Breast epithelium (tissue), 4 donors: ENCODE measurements around the gene ZNF653. TPM values are rescaled to one million over a fixed set of nuclear protein-coding genes. Genes with fewer than 3 reads are reported as not detected.

Source experiments
- DNase-seq, 2 donors: peaks; one replicate each; pipeline ENCODE4 v3.0.0-alpha.2; 2019; ENCODE audit warnings: low spot score in 2 of 2
- H3K27ac ChIP-seq, 2 donors: fragments of 200-600 bp; sonication (generic) in 1 of 2; one replicate each; pipeline ENCODE4 v1.5.1; 2016 to 2019; ENCODE audit warnings: mild to moderate bottlenecking in 1 of 2
- H3K27me3 ChIP-seq, 2 donors: fragments of 200-600 bp; sonication (generic) in 1 of 2; one replicate each; pipeline versions ENCODE4 v1.5.1 to v1.6.0; 2017 to 2019; ENCODE audit warnings: control low read depth in 1 of 2, mild to moderate bottlenecking in 1 of 2
- H3K36me3 ChIP-seq: fragments of 200-600 bp; one replicate; pipeline ENCODE4 v1.5.1; 2019
- H3K4me1 ChIP-seq, 2 donors: fragments of 200-600 bp; sonication (generic); one replicate each; pipeline ENCODE4 v1.5.1; 2016 to 2019; ENCODE audit warnings: control low read depth in 1 of 2
- H3K4me3 ChIP-seq, 3 donors: fragments of 200-600 bp; sonication (generic); 1 replicate in 2 of 3; 2 replicates in 1 of 3; pipeline ENCODE4 v1.5.1; 2016 to 2019; ENCODE audit warnings: mild to moderate bottlenecking in 3 of 3, moderate library complexity in 2 of 3
- H3K9me3 ChIP-seq, 2 donors: fragments of 200-600 bp; sonication (generic) in 1 of 2; one replicate each; pipeline ENCODE4 v1.5.1; 2016 to 2019; ENCODE audit warnings: control low read depth in 1 of 2
- POLR2A ChIP-seq: fragments of 450-650 bp; IDR thresholded peaks from one replicate; pipeline ENCODE4 v1.6.1; 2016; ENCODE audit warnings: antibody characterized with exemption, mild to moderate bottlenecking, moderate library complexity
- POLR2AphosphoS5 ChIP-seq, 3 donors: sonication (generic); formaldehyde crosslinking; IDR thresholded peaks; one replicate each; pipeline ENCODE4 v1.6.1; 2017; ENCODE audit warnings: antibody characterized with exemption in 3 of 3
- intact Hi-C: fragments of 100-400 bp; cut with DNase I; formaldehyde crosslinking; loops from one replicate; pipeline ENCODE4 v1.15.1; 2023; ENCODE audit warnings: low total_unique reads
- total RNA-seq, 3 donors: library from RNA; depleted of rRNA; stranded (reverse); fragments of >200 nt; gene quantifications; one replicate each; pipeline ENCODE4 v1.1.0, GENCODE V29; 2016
- TF ChIP-seq, protein P1 (sequence below), 3 donors: fragments of 450-650 bp; IDR thresholded peaks; one replicate each; pipeline ENCODE4 v1.5.1; 2016 to 2017; ENCODE audit warnings: antibody characterized with exemption in 3 of 3, mild to moderate bottlenecking in 3 of 3, moderate library complexity in 3 of 3

The ZNF653 gene
- total RNA-seq, 3 donors from 2014 or later: 3.4 to 14.0 (median 10.8) TPM

DNA sequence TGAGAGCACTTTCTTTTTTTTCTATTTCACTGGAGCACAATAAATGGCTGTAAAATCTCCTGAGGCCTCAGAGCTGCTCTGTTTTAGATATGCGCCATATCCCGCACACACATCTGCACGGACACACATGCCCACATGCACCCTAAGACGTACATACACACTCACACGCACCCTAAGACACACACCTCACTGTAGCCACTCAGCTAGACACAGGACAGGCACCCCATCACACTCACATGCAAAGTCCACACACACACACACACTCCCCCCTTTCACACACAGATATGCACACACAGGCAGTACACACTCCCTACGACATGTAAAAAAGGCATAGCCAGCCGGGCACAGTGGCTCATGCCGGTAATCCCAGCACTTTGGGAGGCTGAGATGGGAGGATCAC lies 44.6 kb upstream of the ZNF653 start:
- H3K27me3 ChIP-seq: no peaks in the 10 kb centered on the region
- no peaks in the 10 kb centered on the region for H3K9me3 ChIP-seq
- TF ChIP-seq, protein P1, sequence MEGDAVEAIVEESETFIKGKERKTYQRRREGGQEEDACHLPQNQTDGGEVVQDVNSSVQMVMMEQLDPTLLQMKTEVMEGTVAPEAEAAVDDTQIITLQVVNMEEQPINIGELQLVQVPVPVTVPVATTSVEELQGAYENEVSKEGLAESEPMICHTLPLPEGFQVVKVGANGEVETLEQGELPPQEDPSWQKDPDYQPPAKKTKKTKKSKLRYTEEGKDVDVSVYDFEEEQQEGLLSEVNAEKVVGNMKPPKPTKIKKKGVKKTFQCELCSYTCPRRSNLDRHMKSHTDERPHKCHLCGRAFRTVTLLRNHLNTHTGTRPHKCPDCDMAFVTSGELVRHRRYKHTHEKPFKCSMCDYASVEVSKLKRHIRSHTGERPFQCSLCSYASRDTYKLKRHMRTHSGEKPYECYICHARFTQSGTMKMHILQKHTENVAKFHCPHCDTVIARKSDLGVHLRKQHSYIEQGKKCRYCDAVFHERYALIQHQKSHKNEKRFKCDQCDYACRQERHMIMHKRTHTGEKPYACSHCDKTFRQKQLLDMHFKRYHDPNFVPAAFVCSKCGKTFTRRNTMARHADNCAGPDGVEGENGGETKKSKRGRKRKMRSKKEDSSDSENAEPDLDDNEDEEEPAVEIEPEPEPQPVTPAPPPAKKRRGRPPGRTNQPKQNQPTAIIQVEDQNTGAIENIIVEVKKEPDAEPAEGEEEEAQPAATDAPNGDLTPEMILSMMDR (IDR thresholded peaks at IDR 0.05): no peak
- TF ChIP-seq POLR2A (no peak), POLR2AphosphoS5 (IDR thresholded peaks at IDR 0.05) (no peak)
- DNase-seq: no peak
- intact Hi-C loops: no loop called here
- H3K27ac ChIP-seq: peak overlapping the region in 1 of 2 donors; percentile 19
- no peak overlapping the region for H3K4me3 ChIP-seq
- H3K4me1 ChIP-seq: no peaks in the 10 kb centered on the region
- no peaks in the 10 kb centered on the region for H3K36me3 ChIP-seq

DNA sequence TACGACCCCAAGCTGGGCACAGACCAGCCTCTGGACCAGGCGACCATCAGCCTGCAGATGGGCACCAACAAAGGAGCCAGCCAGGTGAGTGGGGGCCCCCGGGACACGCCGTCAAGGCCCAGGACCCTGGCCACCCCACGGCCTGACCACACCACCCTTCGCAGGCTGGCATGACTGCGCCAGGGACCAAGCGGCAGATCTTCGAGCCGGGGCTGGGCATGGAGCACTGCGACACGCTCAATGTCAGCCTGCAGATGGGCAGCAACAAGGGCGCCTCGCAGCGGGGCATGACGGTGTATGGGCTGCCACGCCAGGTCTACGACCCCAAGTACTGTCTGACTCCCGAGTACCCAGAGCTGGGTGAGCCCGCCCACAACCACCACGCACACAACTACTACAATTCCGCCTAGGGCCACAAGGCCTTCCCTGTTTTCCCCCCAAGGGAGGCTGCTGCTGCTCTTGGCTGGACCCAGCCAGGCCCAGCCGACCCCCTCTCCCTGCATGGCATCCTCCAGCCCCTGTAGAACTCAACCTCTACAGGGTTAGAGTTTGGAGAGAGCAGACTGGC lies 43.8 kb upstream of the ZNF653 start:
- intact Hi-C loops: no loop called here
- Histone ChIP-seq H3K27me3 (no peaks in the 10 kb centered on the region), H3K27ac (no peak overlapping the region), H3K4me1 (no peaks in the 10 kb centered on the region), H3K9me3 (no peaks in the 10 kb centered on the region), H3K4me3 (no peak overlapping the region), H3K36me3 (no peaks in the 10 kb centered on the region)
- DNase-seq: no peak
- TF ChIP-seq, protein P1 (IDR thresholded peaks at IDR 0.05): no peak
- TF ChIP-seq POLR2A (no peak), POLR2AphosphoS5 (IDR thresholded peaks at IDR 0.05) (no peak)

DNA sequence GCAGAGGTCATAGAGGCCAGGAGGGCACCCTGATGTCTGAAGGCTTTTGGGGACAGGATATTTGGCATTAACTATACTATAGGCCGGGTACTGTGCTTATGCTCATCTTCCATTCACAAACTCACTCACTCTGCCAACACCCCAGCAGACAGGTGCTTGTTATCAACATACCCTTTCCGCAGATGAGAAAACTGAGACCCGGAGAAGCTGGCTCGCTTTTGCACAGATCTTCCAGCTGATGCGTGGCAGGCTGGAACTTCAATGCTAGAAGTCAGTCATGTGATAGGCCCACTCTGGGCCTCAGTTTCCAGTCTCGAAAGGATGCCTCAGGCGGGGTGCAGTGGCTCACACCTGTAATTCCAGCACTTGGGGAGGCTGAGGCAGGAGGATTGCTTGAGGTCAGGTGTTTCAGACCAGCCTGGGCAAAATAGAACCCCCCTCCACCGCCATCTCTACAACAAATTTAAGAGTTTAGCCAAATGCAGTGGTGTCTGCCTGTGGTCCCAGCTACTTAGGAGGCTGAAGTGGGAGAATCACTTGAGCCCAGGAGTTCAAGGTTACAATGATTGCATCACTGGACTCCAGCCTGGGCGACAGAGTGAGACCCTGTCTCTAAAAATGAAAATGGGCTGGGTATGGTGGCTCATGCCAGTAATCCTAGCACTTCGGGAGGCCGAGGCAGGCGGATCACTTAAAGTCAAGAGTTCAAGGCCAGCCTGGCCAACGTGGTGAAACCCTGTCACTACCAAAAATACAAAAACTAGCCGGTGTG lies 42.5 kb upstream of the ZNF653 start:
- Histone ChIP-seq H3K27me3 (no peaks in the 10 kb centered on the region), H3K4me1 (no peaks in the 10 kb centered on the region), H3K4me3 (no peak overlapping the region), H3K27ac (no peak overlapping the region), H3K36me3 (no peaks in the 10 kb centered on the region), H3K9me3 (no peaks in the 10 kb centered on the region)
- intact Hi-C loops: no loop called here
- DNase-seq: no peak
- TF ChIP-seq, protein P1 (IDR thresholded peaks at IDR 0.05): no peak

DNA sequence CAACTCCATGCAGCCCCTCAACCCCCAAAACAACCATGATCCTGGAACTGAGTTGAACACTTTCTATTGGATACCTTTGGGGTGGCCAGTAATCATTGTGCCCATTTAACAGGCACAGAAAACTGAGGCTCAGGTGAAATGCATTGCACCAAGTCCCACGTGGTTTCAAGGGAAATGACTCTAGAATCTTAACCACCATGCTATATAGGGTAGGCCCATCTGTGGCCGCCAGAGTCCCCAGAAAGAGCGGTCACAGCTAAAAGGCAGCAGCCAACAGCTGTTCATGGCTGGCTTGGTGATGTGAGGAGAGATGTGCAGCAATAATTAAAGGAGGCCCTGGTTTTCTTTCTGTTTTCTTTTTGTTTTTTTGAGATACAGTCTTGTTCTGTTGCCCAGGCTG lies 35.6 kb upstream of the ZNF653 start:
- Histone ChIP-seq H3K4me3 (peak overlapping the region in 1 of 3 donors; percentile 66), H3K36me3 (no peaks in the 10 kb centered on the region), H3K27me3 (peaks cover 0 to 12% of the 10 kb centered on the region in 2 donors), H3K27ac (peak overlapping the region; percentile 91 to 92), H3K9me3 (no peaks in the 10 kb centered on the region), H3K4me1 (no peaks in the 10 kb centered on the region)
- TF ChIP-seq POLR2A: no peak
- TF ChIP-seq POLR2AphosphoS5 (IDR thresholded peaks at IDR 0.05): no peak
- TF ChIP-seq, protein P1 (IDR thresholded peaks at IDR 0.05): no peak
- DNase-seq: no peak
- intact Hi-C loops: no loop called here

DNA sequence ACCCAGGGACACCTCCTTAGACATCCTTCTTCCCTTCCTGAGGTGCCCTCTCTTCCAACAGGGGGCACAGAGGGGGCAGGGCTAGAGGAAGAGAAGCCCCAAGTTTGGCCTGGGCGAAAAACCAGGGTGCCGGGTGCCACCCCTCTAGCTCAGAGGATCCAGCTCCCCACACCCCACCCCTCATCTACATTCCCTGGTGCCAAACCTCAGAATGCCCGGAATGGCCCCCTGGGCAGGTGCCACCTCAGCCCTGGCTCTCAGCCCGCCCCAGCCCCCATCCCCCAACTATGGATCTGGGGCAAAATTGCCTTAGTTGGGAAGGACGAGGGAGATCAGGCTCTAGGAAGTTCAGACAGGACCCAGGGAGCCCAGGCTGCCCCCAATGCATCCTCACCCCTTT lies 35.0 kb upstream of the ZNF653 start:
- Histone ChIP-seq H3K27ac (peak overlapping the region; percentile 91 to 92), H3K9me3 (no peaks in the 10 kb centered on the region), H3K36me3 (no peaks in the 10 kb centered on the region), H3K27me3 (peaks cover 0 to 12% of the 10 kb centered on the region in 2 donors), H3K4me1 (no peaks in the 10 kb centered on the region), H3K4me3 (peak overlapping the region in 2 of 3 donors; percentile 57 to 66)
- TF ChIP-seq, protein P1 (IDR thresholded peaks at IDR 0.05): no peak
- no peak for TF ChIP-seq POLR2A
- no peak for TF ChIP-seq POLR2AphosphoS5 (IDR thresholded peaks at IDR 0.05)
- intact Hi-C loops: no loop called here
- peak in 1 of 2 donors; percentile 73 for DNase-seq
